B cell (primary cell): ENCODE measurements around the gene PARP3. TPM values are rescaled to one million over a fixed set of nuclear protein-coding genes. Genes with fewer than 3 reads are reported as not detected.
"Not testable (repeated sequence)": the region's sequence is repeated elsewhere in the genome, so short reads cannot be mapped to it uniquely, and the experiment has no call there.

Experiments
- ATAC-seq: fragments of 200-7000 bp; cut with Tn5 transposase; one replicate; pipeline ENCODE4 v1.10.0; 2021; ENCODE audit warnings: low read depth, mild to moderate bottlenecking, moderate number of reproducible peaks, moderate library complexity
- CTCF ChIA-PET: fragments of 350-600 bp; sonication (Branson Sonifier 250); formaldehyde crosslinking; loops from one replicate; lab custom pipeline; 2021; ENCODE audit warnings: antibody characterized with exemption, inconsistent platforms; lab: Charles Lee
- POLR2A ChIA-PET: fragments of 350-600 bp; sonication (Branson Sonifier 250); formaldehyde crosslinking; loops from one replicate; lab custom pipeline; 2021; ENCODE audit warnings: antibody characterized with exemption; lab: Charles Lee
- DNase-seq: peaks from one replicate; pipeline ENCODE4 v3.0.0; 2013
- H2AFZ ChIP-seq: 2 replicates; pipeline ENCODE4 v1.6.1; 2012; ENCODE audit warnings: mild to moderate bottlenecking, low read depth, low read length; ENCODE audit not compliant: insufficient read depth, poor library complexity, severe bottlenecking
- H3K27ac ChIP-seq, 2 donors: 1 replicate in 1 of 2; 2 replicates in 1 of 2; pipeline ENCODE4 v1.5.1; 2012 to 2013; ENCODE audit warnings: low read length in 2 of 2, mild to moderate bottlenecking in 2 of 2, moderate library complexity in 1 of 2
- H3K27me3 ChIP-seq, 4 experiments: fragments of 200-600 bp in 1 of 4; sonication (generic) in 1 of 4; replicated peaks in 1 of 4; 1 replicate in 2 of 4; 2 replicates in 2 of 4; pipeline versions ENCODE4 v1.6.1 to v1.7.0; 2013 to 2016; ENCODE audit warnings: low read length in 3 of 4, mild to moderate bottlenecking in 2 of 4, mixed read lengths in 1 of 4, moderate library complexity in 1 of 4; ENCODE audit not compliant: insufficient read depth in 4 of 4, control insufficient read depth in 3 of 4; ENCODE audit errors: control extremely low read depth in 1 of 4
- H3K36me3 ChIP-seq, 2 experiments: replicated peaks in 1 of 2; 1 replicate in 1 of 2; 2 replicates in 1 of 2; pipeline versions ENCODE4 v1.6.1 to v1.7.1; 2013; ENCODE audit warnings: low read length in 1 of 2; ENCODE audit not compliant: insufficient read depth in 2 of 2, control insufficient read depth in 1 of 2; ENCODE audit errors: control extremely low read depth in 1 of 2, extremely low read depth in 1 of 2
- H3K4me1 ChIP-seq, 2 donors: fragments of 200-600 bp in 1 of 2; sonication (generic) in 1 of 2; 1 replicate in 1 of 2; 2 replicates in 1 of 2; pipeline versions ENCODE4 v1.5.1 to v1.6.1; 2013 to 2017; ENCODE audit warnings: low read length in 2 of 2; ENCODE audit not compliant: control insufficient read depth in 2 of 2, insufficient read depth in 2 of 2
- H3K4me2 ChIP-seq: replicated peaks from 2 replicates; pipeline ENCODE3; 2012; ENCODE audit warnings: mild to moderate bottlenecking, low read depth, low read length; ENCODE audit not compliant: poor library complexity, severe bottlenecking
- H3K4me3 ChIP-seq, 5 experiments: fragments of 200-600 bp in 1 of 5; sonication (generic) in 1 of 5; 1 replicate in 3 of 5; 2 replicates in 2 of 5; pipeline versions ENCODE4 v1.5.1 to v1.7.0; 2011 to 2016; ENCODE audit warnings: low read length in 4 of 5, mild to moderate bottlenecking in 4 of 5, low read depth in 2 of 5, control low read depth in 1 of 5, moderate library complexity in 1 of 5; ENCODE audit not compliant: insufficient read depth in 1 of 5; ENCODE audit errors: control extremely low read depth in 1 of 5, extremely low read depth in 1 of 5
- H3K79me2 ChIP-seq: fragments of 200-600 bp; sonication (generic); one replicate; pipeline ENCODE4 v1.6.0; 2016; ENCODE audit warnings: low read length; ENCODE audit not compliant: control insufficient read depth, insufficient read depth
- H3K9ac ChIP-seq: fragments of 200-600 bp; sonication (generic); 2 replicates; pipeline ENCODE4 v1.6.1; 2017; ENCODE audit warnings: mild to moderate bottlenecking, low read length, moderate library complexity
- H3K9me3 ChIP-seq, 3 donors: one replicate each; pipeline versions ENCODE4 v1.6.1 to v1.7.1; 2013; ENCODE audit warnings: low read length in 2 of 3; ENCODE audit not compliant: control insufficient read depth in 2 of 3, insufficient read depth in 1 of 3; ENCODE audit errors: control extremely low read depth in 1 of 3
- H4K20me1 ChIP-seq: 2 replicates; pipeline ENCODE4 v1.6.0; 2012; ENCODE audit warnings: mild to moderate bottlenecking, low read length; ENCODE audit not compliant: insufficient read depth, control insufficient read depth, poor library complexity, severe bottlenecking
- H3K27ac Mint-ChIP-seq: one replicate; pipeline ENCODE4 v1.8.0; 2021; ENCODE audit warnings: mixed read lengths
- H3K27me3 Mint-ChIP-seq: one replicate; pipeline ENCODE4 v1.8.0; 2021; ENCODE audit warnings: mixed read lengths
- H3K4me1 Mint-ChIP-seq: one replicate; pipeline ENCODE4 v1.8.0; 2021; ENCODE audit warnings: mixed read lengths
- H3K4me3 Mint-ChIP-seq: one replicate; pipeline ENCODE4 v1.8.0; 2021; ENCODE audit warnings: mixed read lengths
- H3K9me3 Mint-ChIP-seq: one replicate; pipeline ENCODE4 v1.8.0; 2022; ENCODE audit warnings: mixed read lengths; ENCODE audit not compliant: insufficient read depth
- CTCF ChIP-seq: fragments of 200-600 bp; IDR thresholded peaks from one replicate; pipeline ENCODE4 v1.8.0; 2022; ENCODE audit warnings: antibody characterized with exemption, mild to moderate bottlenecking
- EZH2 ChIP-seq: IDR thresholded peaks from 2 replicates; pipeline ENCODE4 v1.6.1; 2012; ENCODE audit warnings: borderline replicate concordance, low read depth, mild to moderate bottlenecking, moderate library complexity, low read length; ENCODE audit not compliant: insufficient read depth, poor library complexity, severe bottlenecking
- WGBS: methylation state at CpG from one replicate; pipeline ENCODE4 v1.1.5; 2013; ENCODE audit warnings: missing lambda C conversion rate; ENCODE audit not compliant: insufficient coverage; 5-methylcytosine and 5-hydroxymethylcytosine counted together
- intact Hi-C: fragments of 100-400 bp; cut with micrococcal nuclease; formaldehyde crosslinking; loops from one replicate; pipeline ENCODE4 v1.10.0; 2022
- polyA plus RNA-seq: library from polyadenylated mRNA; depleted of rRNA; stranded (reverse); fragments of >200 nt; gene quantifications from 2 replicates; pipeline ENCODE4 v1.2.3, GENCODE V29; 2012
- total RNA-seq, 2 donors: library from RNA; stranded (reverse); fragments of 120-200 nt in 1 of 2; gene quantifications; 1 replicate in 1 of 2; 2 replicates in 1 of 2; pipeline versions ENCODE4 v1.2.3 to v1.2.4, GENCODE V29; 2013 to 2022

PARP3 gene
- total and polyA plus RNA-seq, 2 donors (not counting 1 experiment from before 2014, with no cell fraction given): 17.7 to 29.7 TPM

GRCh38 chr3:51896607-51897305 lies 45.4 kb upstream of the PARP3 start:
- ChIA-PET CTCF (no interaction called here), POLR2A (no interaction called here)
- H3K36me3 ChIP-seq: no peaks in the 10 kb centered on the region
- no peak overlapping the region for H2AFZ ChIP-seq
- Mint-ChIP-seq H3K27me3 (peaks cover 66% of the 10 kb centered on the region), H3K27ac (no peak overlapping the region), H3K4me1 (no peaks in the 10 kb centered on the region), H3K4me3 (no peak overlapping the region), H3K9me3 (no peaks in the 10 kb centered on the region)
- H3K4me3 ChIP-seq: no peak overlapping the region
- ATAC-seq: no peak
- no peaks in the 10 kb centered on the region for H3K79me2 ChIP-seq
- H3K27me3 ChIP-seq: peaks cover 0 to 9% (median 4%) of the 10 kb centered on the region in 4 experiments
- no peak overlapping the region for H3K9ac ChIP-seq
- no peaks in the 10 kb centered on the region for H4K20me1 ChIP-seq
- no peak for DNase-seq
- intact Hi-C loops: no loop called here
- no peaks in the 10 kb centered on the region for H3K4me1 ChIP-seq
- 94% methylated on average over 3 of the region's 10 CpGs for WGBS
- H3K9me3 ChIP-seq: no peaks in the 10 kb centered on the region
- H3K4me2 ChIP-seq: no peak overlapping the region
- no peak overlapping the region for H3K27ac ChIP-seq
- TF ChIP-seq CTCF (no peak), EZH2 (no peak)

GRCh38 chr3:51897391-51897790 lies 44.8 kb upstream of the PARP3 start:
- H3K4me3 Mint-ChIP-seq: no peak overlapping the region
- no peak for TF ChIP-seq CTCF
- TF ChIP-seq EZH2: no peak
- H3K27ac Mint-ChIP-seq: no peak overlapping the region
- Histone ChIP-seq H3K27ac (no peak overlapping the region), H3K9me3 (no peaks in the 10 kb centered on the region), H3K27me3 (peaks cover 0 to 8% (median 3%) of the 10 kb centered on the region in 4 experiments), H3K9ac (no peak overlapping the region), H3K4me1 (no peaks in the 10 kb centered on the region), H3K79me2 (no peaks in the 10 kb centered on the region), H3K4me2 (no peak overlapping the region), H2AFZ (no peak overlapping the region), H3K4me3 (no peak overlapping the region), H3K36me3 (no peaks in the 10 kb centered on the region), H4K20me1 (no peaks in the 10 kb centered on the region)
- ATAC-seq (no peak), DNase-seq (no peak)
- no peaks in the 10 kb centered on the region for H3K4me1 Mint-ChIP-seq
- intact Hi-C loops: no loop called here
- WGBS: 89% methylated on average over 10 of the region's 15 CpGs
- POLR2A ChIA-PET: no interaction called here
- H3K9me3 Mint-ChIP-seq: no peaks in the 10 kb centered on the region
- peaks cover 66% of the 10 kb centered on the region for H3K27me3 Mint-ChIP-seq
- CTCF ChIA-PET: no interaction called here

- CTCF ChIA-PET, H3K4me3 ChIP-seq, ATAC-seq, H3K4me3 Mint-ChIP-seq, H3K27me3 ChIP-seq, H3K27ac Mint-ChIP-seq, H3K27ac ChIP-seq, H3K9me3 Mint-ChIP-seq, H3K9ac ChIP-seq, H3K9me3 ChIP-seq, H3K4me1 Mint-ChIP-seq, H3K4me2 ChIP-seq, POLR2A ChIA-PET, H3K79me2 ChIP-seq, H2AFZ ChIP-seq, H3K36me3 ChIP-seq, H4K20me1 ChIP-seq, H3K4me1 ChIP-seq, DNase-seq, intact Hi-C loops: not testable (repeated sequence)
- peaks cover 68% of the 10 kb centered on the region for H3K27me3 Mint-ChIP-seq
- 69% methylated on average over 5 of the region's 7 CpGs for WGBS
These were observed 42.1 kb upstream of the PARP3 start for GRCh38 chr3:51900043-51900442.
